GM18951 (cell line): ENCODE results near the gene ZNF385B.
"Not testable (repeated sequence)": the region's sequence is repeated elsewhere in the genome, so short reads cannot be mapped to it uniquely, and the experiment has no call there.

Source experiments
- POLR2A ChIP-seq: IDR thresholded peaks from 4 replicates; pipeline ENCODE4 v1.6.1; 2011; ENCODE audit warnings: mild to moderate bottlenecking; ENCODE audit not compliant: insufficient read length, insufficient read depth; ENCODE audit errors: extremely low read depth
- in situ Hi-C: fragments of 300-500 bp; cut with MboI; formaldehyde crosslinking; loops from one replicate; pipeline ENCODE4 v1.12.0; 2022; ENCODE audit warnings: low sequenced_read_pairs, mixed read lengths, inconsistent platforms; ENCODE audit not compliant: unreplicated experiment

ZNF385B gene

GRCh38 chr2:179661986-179662385, 199.4 kb downstream of the ZNF385B start:
- no peak for TF ChIP-seq POLR2A
- in situ Hi-C loops = no loop called here

GRCh38 chr2:179657068-179657595, 204.3 kb downstream of the ZNF385B start:
- in situ Hi-C loops = no loop called here
- TF ChIP-seq POLR2A = no peak

DNA sequence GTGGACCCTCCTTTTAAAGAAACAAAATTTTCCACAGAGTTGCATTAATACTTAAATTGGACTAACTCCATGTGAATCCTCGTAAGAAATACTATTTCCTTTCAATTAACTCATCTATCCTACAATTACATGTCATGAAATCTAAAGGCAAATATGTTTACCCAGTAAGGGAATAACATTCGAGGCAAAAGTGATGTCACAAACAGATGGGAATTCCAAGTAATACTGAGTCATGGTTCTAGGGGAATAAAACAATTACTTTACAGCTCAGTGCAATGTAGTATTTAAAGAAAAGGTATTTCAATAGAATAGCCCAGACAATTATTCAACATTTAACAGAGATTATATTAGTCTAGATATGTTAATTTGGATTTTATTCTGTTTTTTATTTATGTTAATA, 205.8 kb downstream of the ZNF385B start:
- TF ChIP-seq POLR2A = no peak
- in situ Hi-C loops = no loop called here

GRCh38 chr2:179654806-179655205, 206.6 kb downstream of the ZNF385B start:
- in situ Hi-C loops = no loop called here
- TF ChIP-seq POLR2A = no peak

DNA sequence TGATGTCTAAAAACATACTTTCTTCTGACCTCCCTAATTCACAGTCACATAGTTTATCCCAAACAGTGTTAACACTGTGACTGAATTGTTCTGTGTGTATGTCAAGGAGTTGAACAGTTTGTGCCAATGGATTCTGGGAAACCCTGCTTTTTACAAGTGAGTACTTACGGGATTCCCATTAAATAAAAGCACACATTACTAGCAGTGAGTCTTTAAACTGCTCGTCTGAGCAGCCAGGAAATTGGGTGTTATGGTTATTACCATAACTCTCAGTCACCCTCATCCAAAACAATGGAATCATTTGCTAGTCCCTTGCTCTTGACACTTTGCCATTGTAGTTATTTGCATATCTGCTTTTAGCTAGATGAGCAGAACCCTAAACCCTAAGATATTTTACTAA, 209.1 kb downstream of the ZNF385B start:
- in situ Hi-C loops = no loop called here
- no peak for TF ChIP-seq POLR2A

DNA sequence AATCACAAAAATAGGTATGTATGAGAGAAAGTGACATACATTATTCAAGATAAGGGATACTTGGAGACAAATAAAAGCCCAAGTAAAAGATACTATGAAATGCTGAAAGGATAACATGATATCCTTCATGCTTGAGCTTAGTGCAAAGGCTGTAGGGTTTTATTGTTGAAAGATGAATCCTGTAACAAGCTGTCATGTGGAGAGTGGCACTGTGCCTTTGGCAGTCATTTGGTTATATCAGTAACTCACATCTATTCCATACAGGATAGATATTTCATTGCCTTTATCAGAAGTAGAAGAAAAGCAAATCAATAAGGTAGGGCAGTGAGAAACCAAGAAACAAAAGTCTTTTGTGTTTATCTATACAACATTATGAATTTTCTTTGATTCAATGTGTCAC, 211.0 kb downstream of the ZNF385B start:
- in situ Hi-C loops = no loop called here
- TF ChIP-seq POLR2A = no peak

- in situ Hi-C loops = no loop called here
- TF ChIP-seq POLR2A = no peak
Observed at GRCh38 chr2:179646862-179647587, 214.4 kb downstream of the ZNF385B start.

DNA sequence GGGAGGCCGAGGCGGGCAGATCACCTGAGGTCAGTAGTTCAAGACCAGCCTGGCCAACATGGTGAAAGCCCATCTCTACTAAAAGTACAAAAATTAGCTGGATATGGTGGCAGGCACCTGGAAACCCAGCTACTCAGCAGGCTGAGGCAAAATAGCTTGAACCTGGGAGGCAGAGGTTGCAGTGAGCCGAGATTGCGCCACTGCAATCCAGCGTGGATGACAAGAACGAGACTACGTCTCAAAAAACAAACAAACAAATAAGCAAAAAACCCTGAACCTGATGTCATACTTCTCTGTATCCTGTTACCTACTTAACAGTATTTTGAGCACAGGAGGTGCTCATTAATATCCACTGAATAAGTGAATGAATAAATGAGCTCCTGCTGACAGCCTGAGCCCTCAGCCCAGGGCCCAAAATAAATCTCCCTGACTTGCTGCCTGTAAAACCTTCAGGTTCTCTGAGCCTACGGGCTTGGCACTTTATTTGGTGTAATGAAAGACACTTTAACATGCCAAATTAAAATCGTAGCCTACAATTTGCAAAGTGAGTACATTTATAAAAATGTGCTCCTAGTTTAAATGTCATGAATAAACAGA, 215.1 kb downstream of the ZNF385B start:
- TF ChIP-seq POLR2A = no peak
- in situ Hi-C loops = no loop called here

- TF ChIP-seq POLR2A = no peak
- in situ Hi-C loops = no loop called here
Observed at GRCh38 chr2:179645047-179645446, 216.4 kb downstream of the ZNF385B start.

- in situ Hi-C loops = no loop called here
Observed at GRCh38 chr2:179642462-179642861, 218.9 kb downstream of the ZNF385B start.

GRCh38 chr2:179636995-179637394, 224.4 kb downstream of the ZNF385B start:
- in situ Hi-C loops = no loop called here
- TF ChIP-seq POLR2A = no peak

More at GRCh38 chr2:179642462-179642861, 218.9 kb downstream of the ZNF385B start:
- no peak for TF ChIP-seq POLR2A

DNA sequence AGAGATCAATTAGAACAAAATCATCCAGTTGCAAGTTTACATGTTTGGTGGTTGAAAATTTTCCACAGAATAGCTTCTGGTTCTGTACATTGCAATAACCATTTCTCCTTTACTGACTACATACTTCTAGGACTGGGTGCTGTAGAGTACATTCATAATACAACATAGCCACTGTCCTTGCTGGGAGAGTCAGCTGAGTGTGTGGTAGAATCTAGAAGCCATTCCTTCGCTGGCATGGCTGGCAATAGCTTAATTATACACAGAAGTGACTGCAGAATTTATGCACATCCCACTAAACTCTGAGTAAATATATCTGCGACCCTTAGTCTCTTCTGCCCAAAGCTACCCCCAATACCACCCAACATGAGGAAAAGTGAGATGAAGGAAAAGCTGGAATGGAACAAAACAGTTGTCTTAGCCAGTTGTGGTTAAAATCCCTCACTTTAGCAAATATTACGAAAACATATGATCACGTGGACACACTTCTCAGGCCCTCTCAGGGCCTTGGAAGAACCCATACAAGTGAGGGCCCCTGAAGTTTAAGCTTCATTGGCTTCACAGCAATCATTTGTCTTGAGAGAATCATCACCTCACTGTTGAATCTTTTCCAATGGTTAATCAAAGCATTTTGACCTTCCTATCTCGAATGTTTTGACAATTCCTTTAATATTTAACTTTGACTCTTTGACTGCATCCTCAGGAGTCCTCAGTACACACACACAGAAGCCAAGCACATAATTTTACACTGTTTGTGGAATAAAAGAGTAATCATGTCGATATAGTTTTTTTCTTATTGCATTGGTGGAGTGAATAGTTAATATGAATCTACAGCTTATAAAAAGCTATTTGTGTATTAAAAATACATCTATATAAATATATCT, 225.1 kb downstream of the ZNF385B start:
- TF ChIP-seq POLR2A = no peak

GRCh38 chr2:179631769-179632385, 229.5 kb downstream of the ZNF385B start:
- in situ Hi-C loops = not testable (repeated sequence)

More for the DNA sequence above, 225.1 kb downstream of the ZNF385B start:
- in situ Hi-C loops = no loop called here

DNA sequence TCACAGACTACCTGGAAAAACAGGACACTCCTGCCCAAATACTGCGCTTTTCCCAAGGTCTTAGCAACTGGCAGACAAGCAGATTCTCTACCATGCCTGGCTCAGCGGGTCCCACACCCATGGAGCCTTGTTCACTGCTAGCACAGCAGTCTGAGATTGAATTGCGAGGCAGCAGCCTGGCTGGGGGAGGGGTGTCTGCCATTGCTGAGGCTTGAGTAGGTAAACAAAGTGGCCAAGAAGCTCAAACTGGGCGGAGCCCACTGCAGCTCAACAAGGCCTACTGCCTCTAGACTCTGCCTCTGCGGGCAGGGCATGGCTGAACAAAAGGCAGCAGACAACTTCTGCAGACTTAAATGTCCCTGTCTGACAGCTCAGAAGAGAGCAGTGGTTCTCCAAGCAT, 231.6 kb downstream of the ZNF385B start:
- in situ Hi-C loops = not testable (repeated sequence)
